GM18907 (cell line): Measurements from ENCODE around the gene AZU1.
"Not testable (repeated sequence)": the region's sequence is repeated elsewhere in the genome, so short reads cannot be mapped to it uniquely, and the experiment has no call there.

ENCODE experiments used
- ATAC-seq: cut with Tn5 transposase; IDR thresholded peaks from one replicate; pipeline ENCODE4 v1.9.1; 2021; ENCODE audit warnings: mild to moderate bottlenecking, moderate library complexity; ENCODE audit not compliant: unreplicated experiment

Gene AZU1

GRCh38 chr19:869245-870177 lies 41.9 kb downstream of the AZU1 start:
- no peak for ATAC-seq

- no peak for ATAC-seq
These were observed 42.7 kb downstream of the AZU1 start for GRCh38 chr19:870314-870713.

- ATAC-seq = no peak
These were observed 43.3 kb downstream of the AZU1 start for GRCh38 chr19:870963-871401.

- no peak for ATAC-seq
These were observed 44.0 kb downstream of the AZU1 start for GRCh38 chr19:871446-872265.

- ATAC-seq = no peak
These were observed 44.8 kb downstream of the AZU1 start for GRCh38 chr19:872266-872951.

GRCh38 chr19:873084-873483 lies 45.4 kb downstream of the AZU1 start:
- no peak for ATAC-seq

- no peak for ATAC-seq
These were observed 46.0 kb downstream of the AZU1 start for GRCh38 chr19:873561-874041.

- no peak for ATAC-seq
These were observed 47.7 kb downstream of the AZU1 start for GRCh38 chr19:875265-875879.

- no peak for ATAC-seq
These were observed 48.5 kb downstream of the AZU1 start for GRCh38 chr19:876089-876488.

GRCh38 chr19:876780-877314 lies 49.2 kb downstream of the AZU1 start:
- no peak for ATAC-seq

- not testable (repeated sequence) for ATAC-seq
These were observed 50.5 kb downstream of the AZU1 start for GRCh38 chr19:877992-878660.

GRCh38 chr19:878751-879561 lies 51.3 kb downstream of the AZU1 start:
- not testable (repeated sequence) for ATAC-seq

- ATAC-seq = no peak
These were observed 52.2 kb downstream of the AZU1 start for GRCh38 chr19:879711-880438.
